ENCODE data around the gene CEP295NL.
A peak's percentile ranks its signal among the peaks of the same experiment; 100 is the strongest.
"Not testable (repeated sequence)": the region's sequence is repeated elsewhere in the genome, so short reads cannot be mapped to it uniquely, and the experiment has no call there.

The CEP295NL gene

DNA sequence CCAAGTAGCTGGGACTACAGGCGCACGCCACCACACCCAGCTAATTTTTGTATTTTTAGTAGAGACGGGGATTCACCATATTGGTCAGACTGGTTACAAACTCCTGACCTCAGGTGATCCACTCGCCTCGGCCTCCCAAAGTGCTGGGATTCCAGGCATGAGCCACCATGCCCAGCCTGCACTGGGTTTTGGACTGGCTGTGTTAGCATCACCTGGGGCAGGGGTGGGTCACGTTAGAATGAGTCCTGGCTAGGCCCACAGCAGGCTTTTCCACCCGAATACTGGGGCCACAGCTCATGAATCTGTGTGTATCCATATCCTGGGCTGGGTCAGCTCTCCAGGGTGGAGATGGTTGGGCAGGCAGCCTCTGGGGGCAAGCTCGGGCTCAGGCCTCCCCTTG, 770 bp downstream of the CEP295NL start:
- not testable (repeated sequence) for DNase-seq

DNA sequence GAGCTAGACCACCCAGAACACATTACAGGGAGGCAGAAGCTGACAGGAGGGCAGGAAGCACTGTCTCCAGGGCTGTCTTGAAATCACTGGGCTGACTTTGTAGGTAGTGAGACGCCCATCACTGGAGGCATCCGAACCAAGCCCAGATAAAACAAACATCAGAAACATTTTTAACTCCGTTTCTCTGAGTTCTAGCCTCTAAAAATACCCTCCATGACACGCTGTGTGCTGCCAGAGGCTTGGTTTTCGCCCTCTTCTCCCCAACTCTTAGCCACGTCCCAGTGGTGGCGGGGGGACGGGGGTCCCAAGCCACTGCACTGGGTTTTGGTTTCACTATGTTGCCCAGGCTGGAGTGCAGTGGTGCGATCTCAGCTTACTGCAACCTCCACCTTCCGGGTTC, 1.2 kb downstream of the CEP295NL start:
- DNase-seq = no peak

DNA sequence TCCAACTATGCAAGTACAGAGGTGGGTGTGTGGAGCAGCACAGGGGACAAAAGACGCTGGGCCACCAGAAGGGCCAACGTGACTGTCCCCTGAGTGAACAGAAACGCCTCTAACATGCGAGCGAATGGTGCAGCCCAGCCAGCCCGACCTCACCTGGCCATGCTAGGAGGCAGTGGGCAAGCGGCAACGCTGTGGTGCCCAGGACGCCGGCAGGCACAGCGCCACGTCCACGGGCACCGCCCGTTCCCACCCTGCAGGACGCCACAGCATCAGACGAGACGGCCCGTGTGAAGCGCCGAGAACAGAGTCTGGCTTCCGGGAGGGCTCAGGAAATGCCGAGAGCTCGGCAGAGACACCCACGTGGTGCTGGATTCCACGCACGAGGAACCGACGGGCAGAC, 2.2 kb downstream of the CEP295NL start:
- DNase-seq = no peak

DNA sequence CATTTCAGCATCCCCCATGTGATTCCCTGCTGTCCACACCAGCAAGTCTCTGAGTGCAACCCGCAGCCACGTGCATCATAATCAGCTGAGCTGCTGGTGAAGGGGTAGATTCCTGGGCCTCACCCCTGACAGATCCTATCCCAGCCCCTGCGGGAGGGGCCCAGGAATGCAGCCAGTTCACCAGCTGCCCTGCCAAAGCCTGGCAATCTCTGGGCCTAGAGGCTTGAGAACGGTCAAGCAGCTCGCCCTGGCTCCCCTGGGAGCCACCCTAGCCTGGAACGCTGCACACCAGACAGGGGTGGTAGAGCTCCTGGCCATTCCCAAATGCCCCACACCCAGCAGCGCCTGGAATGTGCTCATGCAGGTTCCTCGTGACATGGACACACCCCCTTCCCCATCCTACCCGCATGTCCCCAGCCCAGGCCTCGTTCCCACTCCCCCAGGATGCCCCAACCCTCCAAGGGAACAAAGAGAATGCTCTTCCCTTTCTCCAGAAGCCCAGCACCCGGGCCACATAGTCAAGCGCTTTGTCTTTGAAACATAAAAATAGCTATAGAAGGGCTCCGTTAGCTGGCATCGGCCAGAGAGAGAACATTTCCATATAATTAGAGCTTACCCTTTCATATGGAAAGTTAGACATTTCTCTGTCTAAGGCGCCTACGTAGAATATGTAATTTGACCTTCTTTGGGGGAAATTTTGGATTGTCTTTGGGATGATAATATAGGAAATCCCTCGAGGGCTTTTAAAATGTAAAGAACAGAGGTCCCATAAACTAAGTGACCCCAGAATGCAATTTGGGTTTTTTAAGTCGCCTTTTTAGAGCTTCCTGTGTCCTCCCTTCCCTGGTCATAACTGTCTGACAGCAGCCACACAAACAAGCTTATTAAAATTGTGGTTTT, 3.4 kb downstream of the CEP295NL start:
- DNase-seq = no peak

DNA sequence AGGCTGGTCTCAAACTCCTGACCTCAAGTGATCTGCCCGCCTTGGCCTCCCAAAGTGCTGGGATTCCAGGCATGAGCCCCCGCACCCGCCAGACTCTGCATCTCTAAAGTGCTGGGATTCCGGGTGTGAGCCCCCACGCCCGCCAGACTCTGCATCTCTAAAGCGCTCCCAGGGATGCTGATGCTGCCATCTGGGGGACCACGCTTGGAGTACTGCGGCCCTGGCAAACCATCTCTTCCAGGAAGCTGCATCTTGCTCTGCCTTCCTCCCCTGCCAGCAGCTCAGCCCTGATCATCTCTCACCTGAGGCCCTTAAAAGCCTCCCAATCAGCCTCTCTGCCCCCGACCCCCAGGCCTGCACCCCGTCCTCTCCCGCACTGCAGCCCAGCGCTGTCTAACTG, 4.1 kb downstream of the CEP295NL start:
- no peak for DNase-seq

DNA sequence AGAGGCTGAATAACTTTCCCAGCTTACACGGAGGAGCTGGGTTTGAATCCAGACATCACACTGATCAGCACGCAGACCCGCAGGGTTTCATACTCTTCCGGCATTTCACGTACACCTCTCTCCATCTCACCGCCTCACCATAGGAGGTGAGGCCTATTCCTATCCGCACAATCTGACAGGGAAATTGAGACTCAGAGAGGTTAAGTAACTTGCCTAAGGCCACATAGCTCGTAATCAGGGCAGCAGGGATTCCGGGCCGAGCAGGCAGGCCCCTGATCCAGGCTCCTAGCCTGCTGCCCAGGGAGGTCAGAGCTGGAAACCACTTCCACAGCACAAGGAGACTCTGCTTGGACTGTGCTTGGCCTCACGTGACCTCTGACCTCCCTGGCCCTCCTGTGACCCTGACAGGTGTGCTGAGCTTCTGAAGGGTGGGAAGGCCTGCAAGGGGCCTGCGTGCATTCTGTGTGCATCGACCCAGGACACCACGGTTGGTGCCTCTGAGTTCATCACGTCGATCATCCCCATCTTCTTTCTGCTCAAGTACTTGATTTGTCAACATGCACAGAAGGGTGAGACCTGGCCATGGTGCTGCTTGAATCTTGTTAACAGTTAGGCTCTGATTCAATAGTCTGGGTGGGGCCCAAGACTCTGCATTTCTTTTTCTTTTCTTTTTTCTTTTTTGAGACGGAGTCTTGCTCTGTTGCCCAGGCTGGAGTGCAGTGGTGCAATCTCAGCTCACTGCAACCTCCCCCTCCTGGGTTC, 4.7 kb downstream of the CEP295NL start:
- DNase-seq = no peak

DNA sequence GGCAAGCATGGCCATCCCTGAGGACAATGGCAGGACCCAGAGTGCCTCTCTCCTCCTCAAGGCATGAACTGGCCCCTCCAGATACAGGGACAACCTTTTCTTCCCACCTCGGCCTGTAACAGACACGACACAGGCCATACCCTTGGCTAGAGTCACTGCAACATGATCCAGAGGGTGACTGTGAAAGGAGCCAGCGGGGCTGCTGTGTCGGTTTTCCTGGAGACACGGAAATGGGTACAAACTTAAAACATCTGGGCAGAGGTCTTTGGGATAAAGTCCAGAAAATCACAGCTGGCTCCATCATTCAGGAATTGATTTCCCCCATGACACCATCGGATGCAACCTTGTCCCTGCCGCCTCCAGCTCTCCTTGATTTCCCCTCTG, 5.3 kb downstream of the CEP295NL start:
- no peak for DNase-seq

DNA sequence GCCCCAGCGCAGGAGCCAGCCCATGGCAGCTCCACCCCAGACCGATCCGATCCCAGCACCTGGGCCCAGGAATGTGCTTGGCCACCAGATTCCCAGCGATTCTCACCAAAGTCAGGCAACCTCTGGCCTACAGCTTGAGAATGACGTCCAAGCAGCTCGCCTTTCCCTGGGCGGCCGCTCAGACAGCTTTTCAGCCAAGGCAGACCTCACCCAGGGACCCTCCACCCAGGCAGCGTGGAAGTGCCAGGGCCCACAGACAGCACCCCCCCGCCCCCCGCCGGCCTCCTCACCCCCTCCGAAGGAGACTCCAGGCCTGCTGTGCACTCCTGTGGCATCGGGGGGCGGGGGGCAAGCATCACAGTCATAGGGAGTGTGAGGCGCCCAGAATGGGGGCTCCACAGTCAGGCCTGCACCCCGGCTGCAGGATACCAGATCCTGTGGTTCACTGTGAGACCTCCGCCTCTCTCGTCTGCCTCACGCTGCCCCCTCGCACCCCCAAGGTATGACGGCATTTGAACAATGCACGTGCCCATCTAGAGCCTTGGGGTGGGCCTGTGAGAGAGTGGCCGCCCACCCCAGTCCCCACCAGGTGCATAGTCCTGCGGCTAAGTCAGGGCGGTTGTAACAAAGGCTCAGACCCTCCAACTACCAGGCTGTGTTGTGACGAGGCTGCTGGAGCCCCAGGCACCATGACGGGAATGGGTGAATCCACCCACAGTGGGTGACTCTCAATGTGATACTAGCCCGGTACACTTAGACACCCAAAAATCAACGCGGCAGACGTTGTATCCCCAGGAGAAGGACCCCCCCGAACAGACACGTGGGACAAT, 6.0 kb downstream of the CEP295NL start:
- DNase-seq = no peak

DNA sequence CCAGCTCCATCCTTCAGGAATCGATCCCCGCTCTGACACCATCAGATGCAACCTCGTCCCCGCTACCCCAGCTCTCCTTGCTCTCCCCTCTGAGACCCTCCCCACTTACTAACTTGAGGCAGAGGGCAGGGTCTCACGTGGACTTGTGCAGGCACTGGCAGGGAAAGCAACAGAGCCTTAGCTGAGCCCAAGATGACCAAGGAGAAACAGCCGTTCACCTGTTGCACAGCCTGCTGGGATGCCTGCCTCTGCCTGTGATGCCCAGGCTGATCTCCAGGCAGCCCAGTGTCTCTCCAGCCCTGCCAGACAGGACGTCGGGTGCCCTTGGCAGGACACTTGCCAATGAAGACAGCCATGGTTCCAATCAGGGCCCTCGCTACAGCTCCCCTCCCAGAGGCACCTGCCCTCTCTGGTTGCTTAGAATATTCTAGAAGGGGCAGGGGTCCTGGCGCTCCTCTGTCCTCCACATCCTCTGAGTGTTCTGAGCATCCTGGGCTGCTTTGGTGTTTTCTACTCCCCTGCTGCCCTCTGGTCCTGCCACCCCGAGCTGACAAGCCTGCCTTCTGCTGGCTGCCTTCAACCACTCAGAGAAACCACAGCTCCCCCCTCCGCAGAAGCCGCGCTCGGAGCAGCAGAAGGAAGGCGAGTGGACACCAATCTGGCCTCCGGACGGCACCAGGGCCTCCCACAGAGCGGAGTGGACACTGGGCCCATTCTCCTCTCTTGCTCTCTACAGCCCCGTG, 6.7 kb downstream of the CEP295NL start:
- no peak for DNase-seq

DNA sequence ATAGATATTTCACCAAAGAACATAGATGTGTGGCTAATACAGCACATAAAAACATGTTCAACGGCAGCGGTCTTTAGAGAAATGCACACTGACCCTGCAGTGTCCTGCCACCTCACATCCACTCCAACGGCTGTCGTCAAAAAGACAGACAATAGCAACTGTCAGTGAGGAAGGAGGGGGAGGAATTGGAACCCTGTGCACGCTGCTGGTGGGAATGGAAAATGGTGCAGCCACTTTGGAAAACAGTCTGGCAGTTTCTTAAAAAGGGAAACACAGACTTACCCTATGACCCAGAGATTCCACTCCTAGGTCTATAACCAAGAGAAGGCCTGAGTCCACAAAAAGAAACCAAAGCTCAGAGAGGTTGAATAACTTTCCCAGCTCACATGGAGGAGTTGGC, 7.7 kb downstream of the CEP295NL start:
- DNase-seq = no peak

DNA sequence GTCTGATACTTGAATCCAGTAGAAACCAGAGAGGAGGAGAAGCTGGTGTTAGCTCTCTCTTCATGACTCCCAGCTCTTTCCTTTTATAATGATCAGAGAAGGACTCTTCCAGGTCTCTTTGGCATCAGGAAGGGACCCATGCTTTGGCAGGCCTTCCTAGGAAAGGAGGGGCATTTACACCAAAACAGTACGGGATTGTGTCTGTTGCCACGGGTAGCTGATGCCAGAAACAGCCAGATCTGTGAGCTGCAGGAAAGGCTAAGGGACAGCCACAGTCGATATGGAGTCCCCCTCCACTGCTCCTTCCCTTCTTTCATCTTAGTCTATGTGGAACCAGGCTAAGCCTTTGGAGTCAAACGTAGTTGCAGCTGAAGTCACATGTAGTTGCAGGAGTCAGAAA, 9.3 kb downstream of the CEP295NL start:
- DNase-seq = no peak

DNA sequence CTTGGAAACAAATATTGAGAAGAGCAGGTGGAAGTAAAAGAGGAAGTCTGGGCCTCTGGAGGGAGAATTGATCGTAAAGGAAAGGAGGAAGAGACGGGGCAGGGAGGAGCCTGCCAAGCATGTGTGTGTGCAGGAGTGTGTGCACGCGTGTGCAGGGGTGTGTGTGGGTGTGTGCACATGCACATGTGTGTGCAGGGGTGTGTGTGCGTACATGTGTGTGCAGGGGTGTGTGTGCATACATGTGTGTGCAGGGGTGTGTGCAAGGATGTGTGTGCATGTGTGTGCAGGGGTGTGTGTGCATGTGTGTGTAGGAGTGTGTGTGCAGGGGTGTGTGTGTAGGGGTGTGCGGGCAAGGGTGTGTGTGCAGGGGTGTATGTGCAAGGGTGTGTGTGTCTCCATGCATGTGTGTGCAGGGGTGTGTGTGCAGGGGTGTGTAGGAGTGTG, 10.0 kb downstream of the CEP295NL start:
- no peak for DNase-seq

DNA sequence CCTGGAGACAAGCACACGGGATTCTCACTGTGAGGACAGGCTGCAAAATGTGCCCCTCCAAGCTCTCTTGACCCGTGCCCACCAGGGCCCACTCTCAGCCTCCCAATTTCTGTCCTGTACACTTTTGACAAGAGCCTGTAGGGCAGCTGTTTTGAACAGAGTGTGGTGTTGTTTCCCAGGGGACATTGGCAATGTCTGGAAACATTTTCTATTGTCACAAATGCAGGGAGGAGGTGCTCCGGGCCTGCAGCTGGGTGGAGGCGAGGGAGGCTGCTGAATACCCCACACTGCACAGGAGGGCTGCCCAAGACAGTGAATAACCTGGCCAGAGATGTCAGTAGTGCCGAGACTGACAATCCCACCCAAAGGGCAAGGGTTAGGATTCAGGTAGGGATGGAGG, 10.5 kb downstream of the CEP295NL start:
- no peak for DNase-seq

DNA sequence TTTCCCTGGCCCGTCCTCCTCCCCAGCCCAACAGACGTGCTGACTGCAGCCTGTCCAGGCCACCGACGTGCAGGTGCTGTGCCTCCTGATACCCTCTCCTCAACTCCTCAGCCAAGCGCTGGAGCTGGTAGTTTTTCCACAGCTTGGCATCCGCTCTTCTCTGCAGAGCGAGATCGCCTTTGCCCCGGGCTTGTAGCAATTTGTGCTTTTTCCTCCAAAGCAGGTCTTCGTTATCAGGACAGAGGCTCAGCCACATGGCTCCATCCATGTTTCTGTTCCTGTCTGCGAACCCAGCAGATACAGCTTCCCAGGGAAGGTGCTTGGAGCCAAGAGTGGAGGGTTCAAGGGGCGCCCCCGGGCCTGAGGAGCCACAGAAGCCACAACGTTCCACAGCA, 10.9 kb downstream of the CEP295NL start:
- no peak for DNase-seq

DNA sequence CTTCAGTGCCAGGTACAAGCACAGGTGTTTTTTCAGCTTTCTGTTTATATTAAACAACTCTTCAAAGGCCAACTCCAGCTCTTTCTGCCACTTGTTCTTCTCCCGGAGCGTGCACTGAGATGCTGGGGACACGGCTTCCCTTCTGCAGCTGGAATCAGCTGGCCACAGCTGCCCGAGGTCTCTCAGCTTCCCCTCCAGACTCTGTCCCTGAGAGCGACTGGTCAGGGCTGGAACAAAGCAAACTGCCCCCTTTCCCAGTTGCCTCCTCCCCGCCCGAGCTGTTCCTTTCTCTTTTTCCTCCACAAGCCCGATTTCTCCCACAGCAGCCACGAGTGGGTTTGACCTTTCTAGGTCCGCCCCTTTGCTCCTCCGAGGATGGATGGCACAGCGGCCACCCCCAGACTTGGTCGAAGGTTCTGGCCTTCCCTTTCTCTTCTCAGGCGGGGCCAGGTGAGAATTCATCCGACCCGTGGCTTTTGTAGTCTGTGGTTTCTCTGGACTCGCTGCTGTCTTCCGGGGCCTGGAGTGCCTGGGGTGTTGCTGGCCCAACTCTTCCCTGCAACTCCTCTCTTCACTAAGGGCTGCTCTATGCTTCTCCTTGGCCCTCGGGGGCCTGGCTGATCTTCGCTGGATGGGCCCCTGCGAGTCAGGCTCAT, 11.5 kb downstream of the CEP295NL start:
- DNase-seq = peak; percentile 36

DNA sequence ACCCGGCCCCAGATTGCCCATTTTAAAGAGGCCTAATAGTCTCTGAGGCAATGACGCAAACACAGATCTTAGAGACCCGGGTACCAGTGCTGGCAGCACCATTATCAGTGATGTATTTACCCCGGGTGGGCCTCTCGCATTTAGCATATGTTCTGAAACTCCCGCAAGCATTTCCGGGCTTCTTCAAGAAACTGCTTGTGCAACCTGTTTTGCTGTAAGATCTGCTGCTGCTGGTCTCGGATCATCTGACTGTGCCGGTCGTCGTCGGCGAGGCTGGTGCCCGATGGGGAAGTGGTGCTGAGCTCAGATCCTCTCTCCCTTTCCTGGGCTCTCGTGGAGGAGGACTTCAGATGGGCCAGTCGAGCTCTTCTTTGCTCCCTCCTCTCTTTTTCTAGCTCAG, 12.5 kb downstream of the CEP295NL start:
- DNase-seq = no peak

DNA sequence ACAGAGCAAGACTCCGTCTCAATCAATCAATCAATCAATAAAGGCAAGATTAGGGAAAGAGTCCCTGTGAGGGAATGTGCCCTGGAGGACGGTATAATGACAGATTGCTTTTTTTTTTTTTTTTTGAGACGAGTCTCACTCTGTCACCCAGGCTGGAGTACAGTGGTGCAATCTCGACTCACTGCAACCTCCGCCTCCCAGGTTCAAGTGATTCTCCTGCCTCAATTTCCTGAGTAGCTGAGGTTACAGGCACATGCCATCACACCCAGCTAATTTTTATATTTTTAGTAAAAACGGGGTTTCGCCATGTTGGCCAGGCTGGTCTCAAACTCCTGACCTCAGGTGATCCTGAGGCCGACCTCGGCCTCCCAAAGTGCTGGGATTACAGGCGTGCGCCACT, 12.9 kb downstream of the CEP295NL start:
- not testable (repeated sequence) for DNase-seq

DNA sequence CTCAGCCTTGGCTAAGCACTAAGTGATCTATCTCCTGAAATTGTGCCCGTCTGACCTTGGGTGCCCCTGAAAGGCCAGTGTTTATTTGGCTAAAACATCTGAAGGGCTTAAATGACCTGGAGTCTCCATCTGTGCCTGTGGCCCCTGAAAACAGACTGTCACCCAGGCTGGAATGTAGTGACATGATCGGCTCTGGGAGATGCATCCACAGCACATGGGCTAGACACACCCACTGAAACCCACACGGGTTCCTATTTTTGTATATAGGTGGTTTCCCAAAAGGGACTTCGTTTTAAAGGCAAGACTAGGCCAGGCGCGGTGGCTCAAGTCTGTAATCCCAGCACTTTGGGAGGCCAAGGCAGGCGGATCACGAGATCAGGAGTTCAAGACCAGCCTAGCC, 13.5 kb downstream of the CEP295NL start:
- DNase-seq = no peak

DNA sequence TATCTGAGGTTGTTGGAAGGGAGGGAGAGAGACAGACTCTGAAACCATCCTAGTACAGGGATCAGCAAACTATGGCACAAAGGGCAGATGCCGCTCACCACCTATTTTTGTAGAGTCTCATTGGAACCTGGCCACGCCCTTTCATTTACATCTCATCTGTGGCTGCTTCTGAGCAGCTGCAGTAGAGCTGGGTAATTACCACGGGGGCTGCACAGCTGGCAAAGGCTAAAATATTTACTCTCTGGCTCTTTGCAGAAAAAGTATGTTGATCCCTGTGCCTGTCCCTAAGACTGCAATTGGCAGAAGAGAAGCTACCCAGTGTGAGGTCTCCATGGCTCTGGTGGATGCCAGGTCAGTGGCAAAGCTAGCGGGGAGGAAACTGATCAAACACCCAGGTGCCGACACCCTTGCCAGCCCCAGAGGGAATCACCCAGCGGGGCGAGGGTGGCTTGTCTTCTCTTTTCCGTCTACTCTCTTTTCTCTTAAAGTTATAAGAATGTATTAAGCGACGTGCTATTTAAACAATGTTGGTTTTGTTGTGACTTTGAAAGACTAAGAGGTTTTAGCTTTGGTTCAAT, 14.0 kb downstream of the CEP295NL start:
- DNase-seq = no peak

DNA sequence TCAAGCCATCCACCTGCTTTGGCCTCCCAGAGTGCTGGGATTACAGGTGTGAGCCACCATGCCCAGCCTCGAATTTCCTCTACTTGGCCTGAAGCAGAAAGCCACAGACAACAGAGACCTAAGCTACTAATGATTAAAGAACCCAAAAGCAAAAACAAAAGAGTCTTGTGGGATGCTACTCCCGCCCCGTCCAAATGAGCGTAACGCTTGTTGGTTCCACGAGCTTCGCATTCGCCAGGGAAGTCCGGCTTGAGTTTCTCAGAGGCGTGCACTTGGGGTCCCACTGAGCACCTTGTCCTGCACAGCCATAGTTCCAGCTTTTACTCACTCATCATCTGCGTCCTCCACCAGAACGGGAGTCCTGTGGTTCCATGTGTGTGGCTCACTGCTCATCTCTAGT, 16.0 kb downstream of the CEP295NL start:
- no peak for DNase-seq

DNA sequence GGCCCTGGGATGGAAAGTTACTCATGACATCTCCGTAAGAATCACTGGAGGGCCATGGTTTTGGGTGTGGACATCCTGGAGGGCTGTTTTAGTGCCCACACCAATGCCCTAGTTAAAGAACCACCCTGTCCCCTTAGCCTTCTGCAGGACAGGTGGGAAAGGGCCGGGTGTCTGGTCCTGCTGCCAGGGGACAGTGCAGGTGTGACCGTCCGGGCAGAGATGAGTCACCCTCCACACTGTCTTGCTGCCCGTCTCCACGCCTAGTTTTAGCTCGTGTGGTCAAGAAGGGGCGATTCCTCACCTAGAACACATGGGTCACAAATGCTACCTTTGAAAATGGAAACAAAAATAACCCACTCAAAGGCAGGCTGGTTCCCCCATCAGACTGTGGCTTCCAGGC, 17.0 kb downstream of the CEP295NL start:
- no peak for DNase-seq

Data from DMS79 treated with DMSO at 0.1 percent for 48 hours (cell line).